Smooth muscle cell (in vitro differentiated cells): ENCODE results near the gene TSHR. TPM values are rescaled to one million over a fixed set of nuclear protein-coding genes. Genes with fewer than 3 reads are reported as not detected.

ENCODE experiments used
- DNase-seq: peaks from one replicate; lab custom pipeline; 2025; ENCODE audit not compliant: unreplicated experiment; lab: John Stamatoyannopoulos, UW
- H2AFZ ChIP-seq: fragments of 200-600 bp; sonication (generic); 2 replicates; pipeline ENCODE4 v1.6.0; 2016; ENCODE audit warnings: antibody characterized with exemption, low read depth, mild to moderate bottlenecking
- H3F3A ChIP-seq: fragments of 200-600 bp; sonication (generic); 2 replicates; pipeline ENCODE4 v1.6.0; 2017; ENCODE audit warnings: antibody characterized with exemption, low read depth
- H3K27ac ChIP-seq: fragments of 200-600 bp; sonication (generic); 2 replicates; pipeline ENCODE4 v1.5.1; 2016; ENCODE audit warnings: low read depth, mild to moderate bottlenecking
- H3K27me3 ChIP-seq: fragments of 200-600 bp; sonication (generic); 2 replicates; pipeline ENCODE4 v1.6.1; 2016; ENCODE audit warnings: low read depth, mild to moderate bottlenecking
- H3K36me3 ChIP-seq: fragments of 200-600 bp; sonication (generic); 2 replicates; pipeline ENCODE4 v1.5.1; 2016; ENCODE audit warnings: low read depth
- H3K4me1 ChIP-seq: fragments of 200-600 bp; sonication (generic); 2 replicates; pipeline ENCODE4 v1.5.1; 2016; ENCODE audit warnings: low read depth
- H3K4me2 ChIP-seq: fragments of 200-600 bp; sonication (generic); 2 replicates; pipeline ENCODE4 v1.6.0; 2016; ENCODE audit warnings: mild to moderate bottlenecking
- H3K4me3 ChIP-seq: fragments of 200-600 bp; sonication (generic); 2 replicates; pipeline ENCODE4 v1.5.1; 2016; ENCODE audit warnings: mild to moderate bottlenecking
- H3K79me2 ChIP-seq: fragments of 200-600 bp; sonication (generic); 2 replicates; pipeline ENCODE4 v1.6.0; 2016; ENCODE audit warnings: low read depth, mild to moderate bottlenecking
- H3K9ac ChIP-seq: fragments of 200-600 bp; sonication (generic); 2 replicates; pipeline ENCODE4 v1.6.0; 2016; ENCODE audit warnings: low read depth
- H3K9me3 ChIP-seq: fragments of 200-600 bp; sonication (generic); replicated peaks from 2 replicates; pipeline ENCODE4 v1.5.1; 2016; ENCODE audit warnings: low read depth
- H4K20me1 ChIP-seq: fragments of 200-600 bp; sonication (generic); 2 replicates; pipeline ENCODE4 v1.6.0; 2016; ENCODE audit warnings: low read depth
- WGBS: methylation state at CpG from one replicate; pipeline ENCODE4 v1.1.7; 2016; ENCODE audit warnings: low lambda C conversion rate; 5-methylcytosine and 5-hydroxymethylcytosine counted together
- polyA plus RNA-seq: library from polyadenylated mRNA; unstranded; fragments of >200 nt; fragmentation: Nextera tagmentation; extraction: Ambion mirVana; gene quantifications from 2 replicates; pipeline ENCODE4 v1.2.1, GENCODE V29; 2016
- total RNA-seq: library from RNA; depleted of rRNA; stranded (reverse); fragments of >200 nt; gene quantifications from 2 replicates; pipeline ENCODE4 v1.2.3, GENCODE V29; 2014
- TF ChIP-seq, protein P1 (sequence below): fragments of 200-600 bp; sonication (generic); IDR thresholded peaks from 2 replicates; pipeline ENCODE4 v1.5.1; 2017; ENCODE audit warnings: borderline replicate concordance, mild to moderate bottlenecking, antibody characterized with exemption; ENCODE audit not compliant: insufficient read depth, poor library complexity, severe bottlenecking

The TSHR gene
- total and polyA plus RNA-seq, 2 experiments from 2014 or later: not detected

- TF ChIP-seq, protein P1, sequence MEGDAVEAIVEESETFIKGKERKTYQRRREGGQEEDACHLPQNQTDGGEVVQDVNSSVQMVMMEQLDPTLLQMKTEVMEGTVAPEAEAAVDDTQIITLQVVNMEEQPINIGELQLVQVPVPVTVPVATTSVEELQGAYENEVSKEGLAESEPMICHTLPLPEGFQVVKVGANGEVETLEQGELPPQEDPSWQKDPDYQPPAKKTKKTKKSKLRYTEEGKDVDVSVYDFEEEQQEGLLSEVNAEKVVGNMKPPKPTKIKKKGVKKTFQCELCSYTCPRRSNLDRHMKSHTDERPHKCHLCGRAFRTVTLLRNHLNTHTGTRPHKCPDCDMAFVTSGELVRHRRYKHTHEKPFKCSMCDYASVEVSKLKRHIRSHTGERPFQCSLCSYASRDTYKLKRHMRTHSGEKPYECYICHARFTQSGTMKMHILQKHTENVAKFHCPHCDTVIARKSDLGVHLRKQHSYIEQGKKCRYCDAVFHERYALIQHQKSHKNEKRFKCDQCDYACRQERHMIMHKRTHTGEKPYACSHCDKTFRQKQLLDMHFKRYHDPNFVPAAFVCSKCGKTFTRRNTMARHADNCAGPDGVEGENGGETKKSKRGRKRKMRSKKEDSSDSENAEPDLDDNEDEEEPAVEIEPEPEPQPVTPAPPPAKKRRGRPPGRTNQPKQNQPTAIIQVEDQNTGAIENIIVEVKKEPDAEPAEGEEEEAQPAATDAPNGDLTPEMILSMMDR: no peak
- H3F3A ChIP-seq: no peaks in the 10 kb centered on the region
- no peaks in the 10 kb centered on the region for H3K36me3 ChIP-seq
- 60% methylated on average over 5 of the region's 5 CpGs for WGBS
- no peaks in the 10 kb centered on the region for H3K27me3 ChIP-seq
- H3K27ac ChIP-seq: no peak overlapping the region
- DNase-seq: no peak
- no peak overlapping the region for H3K4me3 ChIP-seq
- no peak overlapping the region for H2AFZ ChIP-seq
- no peaks in the 10 kb centered on the region for H3K4me1 ChIP-seq
- no peaks in the 10 kb centered on the region for H3K9me3 ChIP-seq
- no peaks in the 10 kb centered on the region for H3K79me2 ChIP-seq
- H3K4me2 ChIP-seq: no peak overlapping the region
- no peaks in the 10 kb centered on the region for H4K20me1 ChIP-seq
- H3K9ac ChIP-seq: no peak overlapping the region
Observed at GRCh38 chr14:81127785-81128184, 172.4 kb downstream of the TSHR start.

DNA sequence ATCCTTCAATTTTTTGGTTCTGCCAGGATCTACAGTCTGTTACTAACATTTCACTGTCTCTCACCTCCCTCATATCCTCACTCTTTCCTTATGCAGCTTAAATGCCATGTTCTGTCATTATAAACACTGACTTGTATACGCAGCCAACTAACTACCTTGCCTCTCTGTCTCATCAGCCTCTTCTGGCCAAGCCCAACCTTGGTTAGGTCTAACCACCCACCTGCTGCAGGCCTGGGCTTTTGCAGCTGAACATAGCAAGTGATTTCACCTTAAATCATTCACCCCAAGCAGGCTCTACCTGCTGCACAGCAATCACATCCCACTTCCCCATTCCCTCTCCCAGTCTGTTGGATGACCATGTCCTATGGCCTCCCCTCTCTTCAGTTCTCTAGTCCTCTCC is 173.8 kb downstream of the TSHR start:
- Histone ChIP-seq H3K27ac (no peak overlapping the region), H3K4me2 (no peak overlapping the region), H3K4me1 (no peaks in the 10 kb centered on the region), H3K79me2 (no peaks in the 10 kb centered on the region), H2AFZ (no peak overlapping the region), H3K36me3 (no peaks in the 10 kb centered on the region), H3K27me3 (no peaks in the 10 kb centered on the region), H3K4me3 (no peak overlapping the region), H3K9ac (no peak overlapping the region), H3F3A (no peaks in the 10 kb centered on the region), H4K20me1 (no peaks in the 10 kb centered on the region), H3K9me3 (no peaks in the 10 kb centered on the region)
- DNase-seq: no peak
- WGBS: 76% methylated on average over 1 of the region's 1 CpG
- TF ChIP-seq, protein P1: no peak

DNA sequence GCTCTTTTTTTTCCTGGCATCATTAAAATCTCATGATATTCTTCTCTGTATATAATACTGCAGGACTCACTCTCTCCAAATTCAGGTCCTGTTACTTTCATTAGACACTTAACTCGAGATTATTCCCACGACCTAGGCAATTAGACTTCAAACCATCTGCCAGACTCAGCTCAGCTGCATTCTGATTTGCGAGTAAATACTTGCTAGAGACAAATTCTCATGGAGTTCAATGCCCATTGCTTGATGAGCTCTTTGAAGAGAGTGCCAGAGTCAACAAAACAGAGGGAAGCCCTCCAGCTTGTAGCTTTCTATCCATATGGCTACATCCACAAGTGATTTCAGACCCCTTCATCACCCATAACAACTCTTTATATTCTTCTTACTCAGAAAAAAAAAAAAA is 177.0 kb downstream of the TSHR start:
- Histone ChIP-seq H3F3A (no peaks in the 10 kb centered on the region), H3K4me1 (no peaks in the 10 kb centered on the region), H3K79me2 (no peaks in the 10 kb centered on the region), H3K27ac (no peak overlapping the region), H3K4me3 (no peak overlapping the region), H3K9me3 (no peaks in the 10 kb centered on the region), H3K36me3 (no peaks in the 10 kb centered on the region), H3K9ac (no peak overlapping the region), H3K4me2 (no peak overlapping the region), H2AFZ (no peak overlapping the region), H4K20me1 (no peaks in the 10 kb centered on the region), H3K27me3 (no peaks in the 10 kb centered on the region)
- no peak for DNase-seq
- TF ChIP-seq, protein P1: no peak
- WGBS: 62% methylated on average over 3 of the region's 3 CpGs

DNA sequence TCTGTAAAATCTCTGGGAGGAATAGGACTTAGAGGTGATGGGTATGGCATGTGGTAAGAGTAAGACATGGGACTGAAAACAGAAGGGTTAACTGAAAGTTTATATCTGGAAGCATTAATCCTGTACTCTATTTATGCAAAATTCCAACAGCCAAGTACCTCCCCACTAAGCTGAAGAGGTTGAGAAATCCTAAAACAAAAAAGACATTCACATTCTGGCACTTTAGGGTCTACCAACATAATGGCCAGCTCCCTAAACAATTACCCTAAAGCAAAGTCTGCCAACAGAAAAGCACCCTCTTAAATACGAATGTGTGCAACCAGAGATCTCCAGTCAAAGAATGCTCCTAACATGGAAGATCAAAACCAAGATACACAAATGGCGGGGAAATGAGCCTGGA is 178.0 kb downstream of the TSHR start:
- Histone ChIP-seq H3F3A (no peaks in the 10 kb centered on the region), H3K27ac (no peak overlapping the region), H3K4me2 (no peak overlapping the region), H3K4me1 (no peaks in the 10 kb centered on the region), H3K36me3 (no peaks in the 10 kb centered on the region), H4K20me1 (no peaks in the 10 kb centered on the region), H3K4me3 (no peak overlapping the region), H3K9ac (no peak overlapping the region), H3K27me3 (no peaks in the 10 kb centered on the region), H3K79me2 (no peaks in the 10 kb centered on the region), H3K9me3 (no peaks in the 10 kb centered on the region), H2AFZ (no peak overlapping the region)
- TF ChIP-seq, protein P1: no peak
- 87% methylated on average over 2 of the region's 2 CpGs for WGBS
- DNase-seq: no peak
